ENCODE results near the gene CDNF.

- TF ChIP-seq CTCF (IDR thresholded peaks at IDR 0.05; ENCODE audit: low read depth, low read length, missing input control) = no peak
- no peak for TF ChIP-seq SP1 (IDR thresholded peaks at IDR 0.05)
- TF ChIP-seq EGR1 (IDR thresholded peaks at IDR 0.05; ENCODE audit: low read depth in 2 of 2) = no peak
- TF ChIP-seq REST (IDR thresholded peaks at IDR 0.05) = no peak
These were observed 66.9 kb downstream of the CDNF start for GRCh38 chr10:14770927-14771326.
